Measurements from ENCODE around the gene TTPAL. TPM values are rescaled to one million over a fixed set of nuclear protein-coding genes. Genes with fewer than 3 reads are reported as not detected.

TTPAL gene
- total and polyA plus RNA-seq, 2 of the 4 experiments (the other 2 are of a cell fraction): 8.2 to 18.1 TPM

- POLR2A ChIA-PET (ENCODE audit: unreplicated experiment): no interaction called here
- Histone ChIP-seq H3K4me2 (ENCODE audit: low read depth, low read length) (no peak overlapping the region), H4K91ac (ENCODE audit: insufficient read depth, low read depth, low read length) (no peak overlapping the region), H3K27ac (ENCODE audit: insufficient read depth, low read length) (no peak overlapping the region), H2AK5ac (ENCODE audit: low read depth, low read length) (0 out of 2 replicates have a peak overlapping the region, but pooled peaks have one; percentile 55), H3K14ac (replicated peaks; ENCODE audit: low read depth, low read length) (no peak overlapping the region), H3K9ac (ENCODE audit: low read depth, low read length) (no peak overlapping the region), H2AK9ac (replicated peaks; ENCODE audit: low read depth, low read length, poor library complexity) (no peak overlapping the region), H3K36me3 (ENCODE audit: control insufficient read depth, insufficient read depth, low read length) (peaks cover 38% of the 10 kb centered on the region), H3K23ac (ENCODE audit: low read depth, low read length) (no peak overlapping the region), H4K5ac (ENCODE audit: low read depth, low read length) (no peak overlapping the region), H3K4ac (ENCODE audit: low read depth, low read length) (no peak overlapping the region), H3K9me3 (ENCODE audit: control insufficient read depth, insufficient read depth, low read length) (no peaks in the 10 kb centered on the region), H2BK20ac (ENCODE audit: low read depth, low read length) (no peak overlapping the region), H3K56ac (ENCODE audit: extremely low read depth, insufficient read depth, low read length) (no peak overlapping the region), H4K8ac (ENCODE audit: low read depth in 2 of 2, low read length in 2 of 2) (no peak overlapping the region), H3K4me1 (ENCODE audit: control insufficient read depth, insufficient read depth, low read length) (peaks cover 20% of the 10 kb centered on the region), H2BK5ac (ENCODE audit: low read depth, low read length, poor library complexity, severe bottlenecking) (no peak overlapping the region), H3K79me1 (ENCODE audit: low read depth in 1 of 2, low read length in 2 of 2) (peaks cover 32 to 46% of the 10 kb centered on the region in 2 experiments), H2BK15ac (ENCODE audit: low read depth, low read length) (no peak overlapping the region), H2AFZ (replicated peaks; ENCODE audit: low read length, poor library complexity) (no peak overlapping the region), H3K27me3 (ENCODE audit: control insufficient read depth, insufficient read depth, low read length) (no peaks in the 10 kb centered on the region), H3K9me1 (ENCODE audit: insufficient read depth, low read length) (peaks cover 15% of the 10 kb centered on the region), H3K4me3 (ENCODE audit: insufficient read depth, low read depth, low read length) (no peak overlapping the region), H4K20me1 (ENCODE audit: insufficient read depth, low read length) (peaks cover 16% of the 10 kb centered on the region; the same call in 1 of the 2 replicates), H2BK120ac (ENCODE audit: low read depth, low read length) (no peak overlapping the region), H3K18ac (ENCODE audit: low read depth, low read length) (no peak overlapping the region)
- no peak for TF ChIP-seq MAZ (IDR thresholded peaks at IDR 0.05; ENCODE audit: borderline replicate concordance, low read depth, low read length)
- TF ChIP-seq MAFK (IDR thresholded peaks at IDR 0.05; ENCODE audit: low read depth, low read length): no peak
- no peak for TF ChIP-seq BHLHE40 (IDR thresholded peaks at IDR 0.05; ENCODE audit: low read depth, low read length)
- TF ChIP-seq USF2 (IDR thresholded peaks at IDR 0.05; ENCODE audit: low read depth, low read length): no peak
- TF ChIP-seq RFX5 (IDR thresholded peaks at IDR 0.05; ENCODE audit: low read depth, low read length): no peak
- TF ChIP-seq SMC3 (IDR thresholded peaks at IDR 0.05; ENCODE audit: low read depth, low read length): no peak
- TF ChIP-seq MXI1 (IDR thresholded peaks at IDR 0.05; ENCODE audit: borderline replicate concordance, low read depth, low read length): no peak
- TF ChIP-seq FOS (IDR thresholded peaks at IDR 0.05; ENCODE audit: low read depth, low read length): no peak
- no peak for TF ChIP-seq RCOR1 (IDR thresholded peaks at IDR 0.05; ENCODE audit: insufficient replicate concordance, low read length)
- CTCF ChIA-PET: interaction anchor here (0.7 kb wide), 1 partner anchor 26 kb away, joined by 3 read pairs; no protein-coding TSS in a partner anchor
- dilution Hi-C loops (cut with HindIII; ENCODE audit: low sequenced_read_pairs, unreplicated experiment): no loop called here
- intact Hi-C loops (cut with micrococcal nuclease): no loop called here
- no TSS peak for BruUV-seq (replicated peaks)
- ATAC-seq (ENCODE audit: low read depth) (no peak), DNase-seq (no peak)
- in situ Hi-C loops (cut with MboI; ENCODE audit: low sequenced_read_pairs): no loop called here
- no CpG with 5 or more reads among the region's 3 CpGs for WGBS, 2 experiments (ENCODE audit: extremely low coverage in 2 of 2, insufficient read length in 1 of 2)
These were observed 24.5 kb downstream of the TTPAL start for GRCh38 chr20:44500221-44500620.

Measured in IMR-90 (cell line).